ENCODE data around the gene GSPT1.
A peak's percentile ranks its signal among the peaks of the same experiment; 100 is the strongest.
"Not testable (repeated sequence)": the region's sequence is repeated elsewhere in the genome, so short reads cannot be mapped to it uniquely, and the experiment has no call there.

GSPT1 gene

GRCh38 chr16:11851294-11852091 is 64.3 kb downstream of the GSPT1 start, which contains the start of gene RSL1D1:
Gene RSL1D1 (minus strand): TSS chr16:11851542. CDS start chr16:11851512, 30 bp downstream.
- DNase-seq, result peak; percentile 51

- no peak for DNase-seq
Measured at GRCh38 chr16:11848842-11849241, 66.9 kb downstream of the GSPT1 start.

GRCh38 chr16:11844499-11844898 is 71.3 kb downstream of the GSPT1 start:
- no peak for DNase-seq

DNA sequence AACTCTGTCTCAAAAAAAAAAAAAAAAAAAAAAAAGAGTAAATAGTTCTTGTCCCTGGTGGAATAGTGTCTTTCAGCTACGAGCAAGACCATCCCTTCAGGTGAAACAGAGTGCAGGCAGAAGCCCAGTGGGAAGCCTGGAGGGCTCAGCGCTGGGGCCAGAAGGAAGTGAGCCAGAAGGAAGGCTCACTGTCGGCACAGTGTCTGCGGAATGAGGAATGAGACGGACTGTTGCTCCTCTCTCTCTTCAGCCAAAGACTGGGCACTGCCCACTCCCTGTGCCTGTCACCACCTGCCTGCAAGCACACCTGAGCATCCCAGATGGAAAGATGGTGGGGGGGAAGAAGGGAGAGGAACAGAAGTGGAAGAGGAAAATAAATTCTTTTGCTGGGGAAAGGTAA is 71.9 kb downstream of the GSPT1 start:
- DNase-seq, result no peak

- DNase-seq, result no peak
Measured at GRCh38 chr16:11843206-11843605, 72.5 kb downstream of the GSPT1 start.

DNA sequence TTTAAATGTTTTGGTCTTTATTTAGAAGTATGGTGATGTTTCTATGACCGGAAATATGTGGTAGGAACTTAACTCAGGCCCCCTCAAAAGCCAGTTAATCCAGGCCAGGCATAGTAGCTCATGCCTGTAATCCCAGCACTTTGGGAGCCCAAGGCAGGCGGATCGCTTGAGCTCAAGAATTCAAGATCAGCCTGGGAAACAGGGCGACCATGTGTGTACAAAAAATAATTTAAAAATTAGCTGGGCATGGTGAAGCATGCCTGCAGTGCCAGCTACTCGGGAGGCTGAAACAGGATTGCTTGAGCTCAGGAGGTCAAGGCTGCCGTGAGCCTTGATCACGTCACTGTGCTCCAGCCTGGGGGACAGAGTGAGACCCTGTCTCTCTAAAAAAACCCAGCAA is 74.7 kb downstream of the GSPT1 start:
- DNase-seq, result no peak

- DNase-seq, result no peak
Measured at GRCh38 chr16:11836650-11837244, 79.0 kb downstream of the GSPT1 start.

- DNase-seq, result no peak
Measured at GRCh38 chr16:11835891-11836649, 79.7 kb downstream of the GSPT1 start.

DNA sequence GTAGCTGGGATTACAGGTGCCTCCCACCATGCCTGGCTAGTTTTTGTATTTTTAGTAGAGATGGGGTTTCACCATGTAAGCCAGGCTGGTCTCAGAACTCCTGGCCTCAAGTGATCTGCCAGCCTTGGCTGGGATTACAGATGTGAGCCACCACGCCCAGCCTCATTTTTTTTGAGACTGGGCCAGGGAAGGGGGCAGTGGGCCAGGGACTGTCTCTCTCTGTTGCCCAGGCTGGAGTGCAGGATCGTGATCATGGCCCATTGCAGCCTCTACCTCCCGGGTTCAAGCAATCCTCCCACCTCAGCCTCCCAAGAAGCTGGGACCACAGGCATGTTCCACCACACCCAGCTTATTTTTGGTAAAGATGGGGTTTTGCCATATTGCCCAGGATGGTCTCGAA is 80.4 kb downstream of the GSPT1 start:
- no peak for DNase-seq

DNA sequence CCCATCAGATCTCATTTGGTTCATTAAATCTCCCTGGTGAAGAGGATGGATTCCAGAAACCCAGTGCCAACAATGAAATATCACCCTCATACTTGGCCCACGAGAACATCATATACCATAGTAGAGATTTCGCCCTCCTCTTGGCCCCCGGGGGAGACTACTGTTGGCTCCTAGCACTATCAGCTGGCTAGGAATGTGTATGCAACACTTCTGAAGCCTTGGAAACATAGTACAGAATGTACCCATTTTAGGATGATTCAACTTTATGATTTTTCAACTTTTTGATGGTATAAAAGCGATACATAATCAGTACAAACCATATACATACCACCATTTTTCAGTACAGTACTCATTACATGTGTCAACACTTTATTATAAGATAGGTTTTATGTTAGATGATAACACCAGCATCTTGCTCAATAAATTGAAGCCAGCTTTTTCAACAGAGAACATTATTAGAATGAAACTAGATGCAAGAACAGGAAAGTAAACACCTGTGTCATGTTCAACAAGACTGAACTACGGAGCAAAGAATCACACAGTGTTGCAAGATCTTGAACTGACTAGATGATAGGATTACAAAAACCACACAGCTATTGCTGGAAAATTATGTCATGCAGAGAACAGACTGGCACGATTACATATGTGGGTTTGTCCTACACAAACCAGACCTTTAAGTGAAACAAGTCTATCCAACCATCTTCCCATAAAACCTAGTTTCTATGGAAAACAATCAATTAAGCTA is 81.6 kb downstream of the GSPT1 start:
- no peak for DNase-seq

DNA sequence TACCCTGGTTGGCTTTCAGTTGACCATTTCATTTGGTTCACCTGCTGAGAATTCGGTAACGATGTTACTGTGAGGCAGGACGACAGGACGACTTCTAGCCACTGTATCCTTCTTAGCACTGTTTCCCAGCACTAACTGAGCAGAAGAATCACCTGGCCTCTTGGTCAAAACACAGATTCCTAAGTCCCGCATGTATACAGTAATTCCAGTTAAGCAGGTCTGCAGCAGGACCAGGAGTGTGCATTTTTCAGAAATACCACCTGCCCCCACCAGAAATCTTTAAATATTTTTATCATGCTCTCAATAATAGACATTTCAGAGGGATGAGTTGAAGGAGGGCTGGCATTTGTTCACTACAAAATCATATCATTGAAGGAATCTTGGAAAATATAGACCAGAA is 87.1 kb downstream of the GSPT1 start:
- DNase-seq, result no peak

DNA sequence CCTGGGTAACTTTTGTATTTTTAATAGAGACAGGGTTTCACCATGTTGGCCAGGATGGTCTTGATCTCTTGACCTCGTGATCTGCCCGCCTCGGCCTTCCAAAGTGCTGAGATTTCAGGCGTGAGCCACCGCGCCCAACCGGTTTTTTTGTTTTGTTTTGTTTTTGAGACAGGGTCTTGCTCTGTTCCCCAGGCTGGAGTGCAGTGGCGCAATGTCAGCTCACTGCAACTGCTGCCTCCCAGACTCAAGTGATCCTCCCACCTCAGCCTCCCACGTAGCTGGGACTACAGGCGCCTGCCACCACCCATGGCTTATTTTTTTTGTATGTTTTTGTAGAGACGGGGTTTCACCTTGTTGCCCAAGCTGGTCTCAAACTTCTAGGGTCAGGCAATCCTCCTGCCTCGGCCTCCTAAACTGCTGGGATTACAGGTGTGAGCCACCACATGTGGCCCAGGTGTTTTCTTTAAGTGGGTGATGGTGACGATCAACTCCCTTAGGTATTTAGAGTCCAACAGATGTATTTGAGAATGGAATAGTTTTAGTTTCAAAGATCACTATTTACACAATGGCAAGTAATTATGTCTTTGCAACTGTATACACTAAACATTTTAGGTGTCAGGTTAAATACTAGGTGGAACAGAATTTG is 90.1 kb downstream of the GSPT1 start:
- not testable (repeated sequence) for DNase-seq

DNA sequence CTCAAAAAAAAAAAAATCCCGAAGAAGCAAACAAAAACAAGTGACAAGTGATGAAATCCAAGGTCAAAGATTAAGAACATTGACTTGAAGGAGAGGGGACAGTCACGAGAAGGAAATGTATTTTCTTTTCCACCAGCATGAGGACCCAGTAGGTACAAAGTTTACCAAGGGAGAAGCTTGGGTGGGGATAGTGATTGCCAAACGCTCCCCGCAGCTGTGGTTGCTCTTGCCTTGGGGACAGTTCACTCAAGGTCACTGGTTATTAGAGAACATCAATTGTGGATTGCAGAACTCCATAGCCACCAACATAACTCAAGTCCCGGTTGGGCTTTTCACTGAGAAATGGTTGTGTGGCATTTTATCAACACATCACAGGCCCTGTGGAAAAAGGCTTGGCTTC is 91.4 kb downstream of the GSPT1 start:
- no peak for DNase-seq

DNA sequence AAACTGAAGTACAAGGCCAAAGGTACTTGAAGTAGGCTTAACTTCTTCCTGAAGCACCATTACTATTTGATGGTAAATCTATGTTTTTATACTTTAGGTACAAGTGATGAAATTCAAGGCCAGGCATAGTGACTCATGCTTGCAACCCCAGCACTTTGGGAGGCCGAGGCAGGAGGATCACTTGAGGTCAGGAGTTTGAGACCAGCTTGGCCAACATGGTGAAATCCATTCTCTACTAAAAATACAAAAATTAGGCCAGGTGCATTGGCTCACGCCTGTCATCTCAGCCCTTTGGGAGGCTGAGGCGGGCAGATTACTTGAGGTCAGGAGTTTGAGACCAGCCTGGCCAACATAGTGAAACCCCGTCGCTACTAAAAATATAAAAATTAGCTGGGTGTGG is 92.1 kb downstream of the GSPT1 start:
- DNase-seq, result not testable (repeated sequence)

DNA sequence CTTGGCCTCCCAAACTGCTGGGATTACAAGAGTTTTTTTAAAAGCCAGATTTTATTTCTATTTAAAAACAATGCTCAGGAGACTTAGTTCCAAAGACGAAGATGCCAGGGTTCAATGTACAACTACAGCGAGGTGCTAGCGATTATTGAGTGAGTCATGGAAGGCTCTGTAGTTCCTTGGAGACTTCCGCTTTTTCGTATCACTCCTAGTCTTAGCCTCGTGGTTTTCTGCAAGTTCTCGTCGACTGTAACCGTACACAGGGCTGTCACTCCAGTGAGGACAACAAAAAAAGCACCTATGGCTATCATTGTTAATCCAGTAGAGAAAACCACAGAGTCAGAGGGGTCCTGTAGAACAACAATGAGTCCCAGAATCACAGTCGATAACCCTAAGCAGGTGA is 96.0 kb downstream of the GSPT1 start:
- no peak for DNase-seq

DNA sequence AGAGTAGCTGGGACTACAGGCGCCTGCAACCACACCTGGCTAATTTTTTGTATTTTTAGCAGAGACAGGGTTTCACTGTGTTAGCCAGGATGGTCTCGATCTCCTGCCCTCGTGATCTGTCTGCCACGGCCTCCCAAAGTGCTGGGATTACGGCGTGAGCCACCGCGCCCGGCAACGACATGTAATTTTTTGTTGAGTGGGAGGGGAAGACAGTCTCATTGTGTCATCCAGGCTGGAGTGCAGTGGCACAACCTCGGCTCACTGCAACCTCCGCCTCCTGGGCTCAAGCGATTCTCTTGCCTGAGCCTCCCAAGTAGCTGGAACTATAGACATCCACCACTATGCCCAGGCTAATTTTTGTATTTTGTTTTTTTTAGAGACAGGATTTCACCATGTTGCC is 96.8 kb downstream of the GSPT1 start:
- DNase-seq, result not testable (repeated sequence)
